Measurements from ENCODE around the gene DHRSX. TPM values are rescaled to one million over a fixed set of nuclear protein-coding genes. Genes with fewer than 3 reads are reported as not detected.
"Not testable (repeated sequence)": the region's sequence is repeated elsewhere in the genome, so short reads cannot be mapped to it uniquely, and the experiment has no call there.

Gene DHRSX
- polyA plus RNA-seq, 2 of the 4 experiments (the other 2 are of a cell fraction) = 32.1 to 56.3 TPM

GRCh38 chrX:2479420-2479780, 21.4 kb downstream of the DHRSX start:
- no peak overlapping the region for H3K4me3 ChIP-seq
- POLR2A ChIA-PET = no interaction called here
- H3K27ac ChIP-seq = no peak overlapping the region
- peaks cover 5% of the 10 kb centered on the region; the same call in 2 of the 3 replicates for H3K4me1 ChIP-seq
- DNase-seq (ENCODE audit: low read depth in 1 of 2, low spot score in 1 of 2) (peak in 1 of 2 experiments; percentile 43), FAIRE-seq (no peak), ATAC-seq (no peak)
- H3K9me3 ChIP-seq = no peaks in the 10 kb centered on the region
- H3K4me2 ChIP-seq = no peak overlapping the region
- TF ChIP-seq, protein P1, sequence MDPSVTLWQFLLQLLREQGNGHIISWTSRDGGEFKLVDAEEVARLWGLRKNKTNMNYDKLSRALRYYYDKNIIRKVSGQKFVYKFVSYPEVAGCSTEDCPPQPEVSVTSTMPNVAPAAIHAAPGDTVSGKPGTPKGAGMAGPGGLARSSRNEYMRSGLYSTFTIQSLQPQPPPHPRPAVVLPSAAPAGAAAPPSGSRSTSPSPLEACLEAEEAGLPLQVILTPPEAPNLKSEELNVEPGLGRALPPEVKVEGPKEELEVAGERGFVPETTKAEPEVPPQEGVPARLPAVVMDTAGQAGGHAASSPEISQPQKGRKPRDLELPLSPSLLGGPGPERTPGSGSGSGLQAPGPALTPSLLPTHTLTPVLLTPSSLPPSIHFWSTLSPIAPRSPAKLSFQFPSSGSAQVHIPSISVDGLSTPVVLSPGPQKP (IDR thresholded peaks at IDR 0.05; ENCODE audit: low read depth, low read length) = no peak
- TF ChIP-seq ZC3H11A (IDR thresholded peaks at IDR 0.05) (no peak), HDAC2 (IDR thresholded peaks at IDR 0.05) (no peak), MYC (IDR thresholded peaks at IDR 0.05; ENCODE audit: borderline replicate concordance, low read length) (no peak), ESRRA (IDR thresholded peaks at IDR 0.05; ENCODE audit: borderline replicate concordance, low read length) (no peak), HEYL (CRISPR knock-in tag; IDR thresholded peaks at IDR 0.05) (no peak), HOXB13 (CRISPR knock-in tag; IDR thresholded peaks at IDR 0.05; ENCODE audit: low read depth) (no peak), EP300 (IDR thresholded peaks at IDR 0.05) (no peak)
- TF ChIP-seq, protein P2, sequence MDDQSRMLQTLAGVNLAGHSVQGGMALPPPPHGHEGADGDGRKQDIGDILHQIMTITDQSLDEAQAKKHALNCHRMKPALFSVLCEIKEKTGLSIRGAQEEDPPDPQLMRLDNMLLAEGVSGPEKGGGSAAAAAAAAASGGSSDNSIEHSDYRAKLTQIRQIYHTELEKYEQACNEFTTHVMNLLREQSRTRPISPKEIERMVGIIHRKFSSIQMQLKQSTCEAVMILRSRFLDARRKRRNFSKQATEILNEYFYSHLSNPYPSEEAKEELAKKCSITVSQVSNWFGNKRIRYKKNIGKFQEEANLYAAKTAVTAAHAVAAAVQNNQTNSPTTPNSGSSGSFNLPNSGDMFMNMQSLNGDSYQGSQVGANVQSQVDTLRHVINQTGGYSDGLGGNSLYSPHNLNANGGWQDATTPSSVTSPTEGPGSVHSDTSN (IDR thresholded peaks at IDR 0.05) = no peak
- CTCF ChIA-PET = no interaction called here
- 92% methylated on average over 15 of the region's 15 CpGs for WGBS (ENCODE audit: missing lambda C conversion rate)

DNA sequence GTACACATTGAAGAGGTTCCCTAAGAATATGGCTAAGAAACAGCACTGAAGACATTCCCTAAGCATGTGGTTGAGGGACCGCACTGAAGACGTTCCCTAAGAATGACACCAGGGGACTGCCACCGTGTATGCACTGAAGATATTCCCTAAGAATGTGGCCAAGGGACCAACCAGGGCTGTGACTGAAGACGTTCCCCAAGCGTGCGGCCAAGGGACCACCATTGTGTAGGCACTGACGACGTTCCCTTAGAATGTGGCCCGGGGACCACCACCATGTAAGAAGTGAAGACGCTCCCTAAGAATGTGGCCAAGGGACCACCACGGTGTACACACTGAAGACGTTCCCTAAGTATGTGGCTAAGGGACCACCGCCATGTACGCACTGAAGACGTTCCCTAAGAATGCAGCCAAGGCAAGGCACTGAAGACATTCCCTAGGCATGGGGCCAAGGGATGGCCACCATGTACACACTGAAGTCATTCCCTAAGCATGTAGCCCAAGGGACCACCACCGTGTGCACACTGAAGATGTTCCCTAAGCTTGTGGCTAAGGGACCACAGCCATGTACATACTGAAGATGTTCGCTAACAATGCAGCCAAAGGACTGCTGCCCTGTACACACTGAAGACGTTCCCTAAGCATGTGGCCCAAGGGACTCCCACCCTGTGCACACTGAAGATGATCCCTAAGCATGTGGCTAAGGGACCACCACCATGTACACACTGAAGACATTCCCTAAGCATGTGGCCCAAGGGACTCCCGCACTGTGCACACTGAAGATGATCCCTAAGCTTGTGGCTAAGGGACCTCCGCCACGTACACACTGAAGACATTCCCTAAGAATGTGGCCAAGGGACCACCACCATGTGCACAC, 22.0 kb downstream of the DHRSX start:
- Histone ChIP-seq H3K4me2 (no peak overlapping the region), H3K27ac (no peak overlapping the region), H3K4me3 (no peak overlapping the region), H3K9me3 (no peaks in the 10 kb centered on the region), H3K4me1 (peaks cover 6% of the 10 kb centered on the region; the same call in 2 of the 3 replicates)
- FAIRE-seq = no peak
- CTCF ChIA-PET = no interaction called here
- TF ChIP-seq HMGXB4 (CRISPR knock-in tag; IDR thresholded peaks at IDR 0.05; ENCODE audit: borderline replicate concordance) (no peak), MAZ (IDR thresholded peaks at IDR 0.05; ENCODE audit: borderline replicate concordance, low read depth, low read length) (no peak), POLR2A (IDR thresholded peaks at IDR 0.05; ENCODE audit: low read length) (no peak)
- no peak; a peak in 1 of 6 replicates for ATAC-seq
- POLR2A ChIA-PET = no interaction called here
- peak in 1 of 2 experiments; percentile 65 for DNase-seq (ENCODE audit: low read depth in 1 of 2, low spot score in 1 of 2)
- WGBS (ENCODE audit: missing lambda C conversion rate) = 81% methylated on average over 20 of the region's 21 CpGs

GRCh38 chrX:2477313-2477712, 23.5 kb downstream of the DHRSX start:
- DNase-seq (ENCODE audit: low read depth in 1 of 2, low spot score in 1 of 2); ATAC-seq; POLR2A ChIA-PET; H3K27ac ChIP-seq; CTCF ChIA-PET; H3K4me3 ChIP-seq; H3K9me3 ChIP-seq; H3K4me2 ChIP-seq; FAIRE-seq: not testable (repeated sequence)
- H3K4me1 ChIP-seq = peaks cover 19% of the 10 kb centered on the region; the same call in 2 of the 3 replicates
- whole genome bisulfite sequencing (ENCODE audit: missing lambda C conversion rate) = 84% methylated on average over 11 of the region's 11 CpGs

DNA sequence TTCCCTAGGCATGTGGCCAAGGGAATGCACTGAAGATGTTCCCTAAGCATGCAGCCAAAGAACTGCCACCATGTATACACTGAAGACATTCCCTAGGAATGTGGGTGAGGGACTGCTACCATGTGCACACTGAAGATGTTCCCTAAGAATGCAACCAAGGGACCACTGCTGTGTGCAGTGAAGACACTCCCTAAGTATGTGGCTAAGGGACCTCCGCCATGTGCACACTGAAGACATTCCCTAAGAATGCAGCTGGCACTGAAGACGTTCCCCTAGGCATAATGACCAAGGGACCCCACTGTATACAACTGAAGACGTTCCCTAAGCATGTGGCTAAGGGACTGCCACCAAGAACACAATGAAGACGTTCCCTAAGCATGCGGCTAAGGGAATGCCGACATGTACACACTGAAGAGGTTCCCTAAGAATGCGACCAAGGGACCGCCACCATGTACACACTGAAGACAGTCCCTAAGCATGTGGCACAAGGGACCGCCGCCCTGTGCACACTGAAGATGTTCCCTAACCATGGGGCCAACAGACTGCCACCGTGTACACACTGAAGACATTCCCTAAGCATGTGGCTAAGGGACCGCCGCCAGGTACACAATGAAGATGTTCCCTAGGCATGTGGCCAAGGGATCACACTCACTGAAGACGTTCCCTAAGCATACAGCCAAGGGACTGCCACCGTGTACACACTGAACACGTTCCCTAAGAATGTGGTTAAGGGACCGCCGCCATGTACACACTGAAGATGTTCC, 25.6 kb downstream of the DHRSX start:
- WGBS (ENCODE audit: missing lambda C conversion rate) = 81% methylated on average over 18 of the region's 18 CpGs
- FAIRE-seq = no peak
- CTCF ChIA-PET = no interaction called here
- TF ChIP-seq CTCF (IDR thresholded peaks at IDR 0.05) (no peak), EHMT2 (IDR thresholded peaks at IDR 0.05; ENCODE audit: low read depth) (no peak), ZC3H11A (IDR thresholded peaks at IDR 0.05) (no peak)
- TF ChIP-seq, protein P3, sequence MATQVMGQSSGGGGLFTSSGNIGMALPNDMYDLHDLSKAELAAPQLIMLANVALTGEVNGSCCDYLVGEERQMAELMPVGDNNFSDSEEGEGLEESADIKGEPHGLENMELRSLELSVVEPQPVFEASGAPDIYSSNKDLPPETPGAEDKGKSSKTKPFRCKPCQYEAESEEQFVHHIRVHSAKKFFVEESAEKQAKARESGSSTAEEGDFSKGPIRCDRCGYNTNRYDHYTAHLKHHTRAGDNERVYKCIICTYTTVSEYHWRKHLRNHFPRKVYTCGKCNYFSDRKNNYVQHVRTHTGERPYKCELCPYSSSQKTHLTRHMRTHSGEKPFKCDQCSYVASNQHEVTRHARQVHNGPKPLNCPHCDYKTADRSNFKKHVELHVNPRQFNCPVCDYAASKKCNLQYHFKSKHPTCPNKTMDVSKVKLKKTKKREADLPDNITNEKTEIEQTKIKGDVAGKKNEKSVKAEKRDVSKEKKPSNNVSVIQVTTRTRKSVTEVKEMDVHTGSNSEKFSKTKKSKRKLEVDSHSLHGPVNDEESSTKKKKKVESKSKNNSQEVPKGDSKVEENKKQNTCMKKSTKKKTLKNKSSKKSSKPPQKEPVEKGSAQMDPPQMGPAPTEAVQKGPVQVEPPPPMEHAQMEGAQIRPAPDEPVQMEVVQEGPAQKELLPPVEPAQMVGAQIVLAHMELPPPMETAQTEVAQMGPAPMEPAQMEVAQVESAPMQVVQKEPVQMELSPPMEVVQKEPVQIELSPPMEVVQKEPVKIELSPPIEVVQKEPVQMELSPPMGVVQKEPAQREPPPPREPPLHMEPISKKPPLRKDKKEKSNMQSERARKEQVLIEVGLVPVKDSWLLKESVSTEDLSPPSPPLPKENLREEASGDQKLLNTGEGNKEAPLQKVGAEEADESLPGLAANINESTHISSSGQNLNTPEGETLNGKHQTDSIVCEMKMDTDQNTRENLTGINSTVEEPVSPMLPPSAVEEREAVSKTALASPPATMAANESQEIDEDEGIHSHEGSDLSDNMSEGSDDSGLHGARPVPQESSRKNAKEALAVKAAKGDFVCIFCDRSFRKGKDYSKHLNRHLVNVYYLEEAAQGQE (IDR thresholded peaks at IDR 0.05) = no peak
- Histone ChIP-seq H3K27ac (no peak overlapping the region), H3K4me2 (no peak overlapping the region), H3K4me1 (peaks cover 19% of the 10 kb centered on the region; the same call in 2 of the 3 replicates), H3K9me3 (no peaks in the 10 kb centered on the region), H3K4me3 (no peak overlapping the region)
- DNase-seq (ENCODE audit: low read depth in 1 of 2, low spot score in 1 of 2) = peak in 1 of 2 experiments; percentile 82
- POLR2A ChIA-PET = no interaction called here
- peak in 1 of 2 experiments; percentile 10; a peak in 2 of 6 replicates for ATAC-seq

Data from A549 (cell line).